A549 (cell line): Measurements from ENCODE around the gene STAC. TPM values are rescaled to one million over a fixed set of nuclear protein-coding genes. Genes with fewer than 3 reads are reported as not detected.

Experiments
- ATAC-seq, 2 experiments: fragments of 200-7000 bp in 1 of 2; fragments of >200 bp in 1 of 2; cut with Nextera tagmentation in 1 of 2; cut with Tn5 transposase in 1 of 2; 3 replicates each; pipeline versions ENCODE4 v1.8.0 to v1.9.1; 2018 to 2020; ENCODE audit warnings: mild to moderate bottlenecking in 1 of 2, moderate library complexity in 1 of 2
- CTCF ChIA-PET: fragments of 300-600 bp; sonication (Branson Sonifier 250); formaldehyde crosslinking; extraction: SDS; loops from one replicate; lab custom pipeline; 2021; ENCODE audit warnings: antibody characterized with exemption, inconsistent platforms; lab: Yijun Ruan, JAX
- POLR2A ChIA-PET: fragments of 350-600 bp; formaldehyde crosslinking; extraction: SDS; loops from one replicate; lab custom pipeline; 2021; ENCODE audit warnings: antibody characterized with exemption, inconsistent platforms; lab: Yijun Ruan, JAX
- DNase-seq, 2 experiments: peaks; one replicate each; pipeline versions ENCODE4 v3.0.0 to v3.0.0-alpha.2; 2011 to 2016; ENCODE audit warnings: low read depth in 1 of 2, low spot score in 1 of 2
- FAIRE-seq: peaks from 2 replicates; lab custom pipeline; 2011; peaks lifted over from hg19 to GRCh38; lab: Jason Lieb, UNC
- H3K27ac ChIP-seq, 2 experiments: fragments of >200 bp; sonication (Bioruptor Twin); formaldehyde crosslinking; 3 replicates each; pipeline ENCODE4 v1.5.1; 2016 to 2017
- H3K4me1 ChIP-seq: fragments of >200 bp; sonication (Bioruptor Twin); formaldehyde crosslinking; 3 replicates; pipeline ENCODE4 v1.6.1; 2016
- H3K4me2 ChIP-seq: fragments of >200 bp; sonication (Bioruptor Twin); formaldehyde crosslinking; 3 replicates; pipeline ENCODE4 v1.6.1; 2016
- H3K4me3 ChIP-seq: fragments of >200 bp; sonication (Bioruptor Twin); formaldehyde crosslinking; 3 replicates; pipeline ENCODE4 v1.5.1; 2016
- H3K9me3 ChIP-seq: fragments of >200 bp; sonication (Bioruptor Twin); formaldehyde crosslinking; 3 replicates; pipeline ENCODE4 v1.6.1; 2016
- CBX2 ChIP-seq: fragments of 200-600 bp; sonication (generic); IDR thresholded peaks from 2 replicates; pipeline ENCODE4 v1.6.1; 2016; ENCODE audit warnings: low read depth, mild to moderate bottlenecking, borderline replicate concordance
- CHD2 ChIP-seq: fragments of 150-350 bp; IDR thresholded peaks from 2 replicates; pipeline ENCODE4 v1.6.1; 2014; ENCODE audit warnings: low read length; ENCODE audit not compliant: partially characterized antibody
- CHD4 ChIP-seq: fragments of 200-600 bp; sonication (generic); IDR thresholded peaks from 2 replicates; pipeline ENCODE4 v1.6.1; 2016; ENCODE audit warnings: antibody characterized with exemption, mild to moderate bottlenecking, borderline replicate concordance
- ELK1 ChIP-seq: fragments of 150-350 bp; IDR thresholded peaks from 2 replicates; pipeline ENCODE4 v1.6.1; 2014; ENCODE audit warnings: low read depth, mild to moderate bottlenecking, low read length
- FOSB ChIP-seq: fragments of 250-450 bp; sonication (Bioruptor Pico); IDR thresholded peaks from 2 replicates; pipeline ENCODE4 v1.5.0; 2020; ENCODE audit warnings: mild to moderate bottlenecking, moderate library complexity
- FOXS1 ChIP-seq: fragments of 250-450 bp; sonication (Bioruptor Pico); IDR thresholded peaks from 2 replicates; pipeline ENCODE4 v1.5.0; 2020; ENCODE audit warnings: mild to moderate bottlenecking, moderate library complexity
- GATA3 ChIP-seq: IDR thresholded peaks from 2 replicates; pipeline ENCODE4 v1.6.1; 2012; ENCODE audit warnings: borderline replicate concordance
- HES2 ChIP-seq: fragments of >200 bp; sonication (Bioruptor Twin); formaldehyde crosslinking; IDR thresholded peaks from 2 replicates; pipeline ENCODE4 v1.6.1; 2016
- HEYL ChIP-seq: fragments of 250-450 bp; sonication (Bioruptor Pico); IDR thresholded peaks from 2 replicates; pipeline ENCODE4 v1.8.0; 2021; ENCODE audit warnings: mild to moderate bottlenecking, moderate library complexity
- HMGXB4 ChIP-seq: fragments of 250-450 bp; sonication (Bioruptor Pico); IDR thresholded peaks from 2 replicates; pipeline ENCODE4 v1.5.0; 2021; ENCODE audit warnings: mild to moderate bottlenecking, moderate library complexity, borderline replicate concordance
- HOXA7 ChIP-seq: fragments of 250-450 bp; sonication (Bioruptor Pico); IDR thresholded peaks from 2 replicates; pipeline ENCODE4 v1.5.0; 2020; ENCODE audit warnings: mild to moderate bottlenecking, moderate library complexity
- HOXB13 ChIP-seq: fragments of 250-450 bp; sonication (Bioruptor Pico); IDR thresholded peaks from 2 replicates; pipeline ENCODE4 v1.5.0; 2020; ENCODE audit warnings: low read depth, mild to moderate bottlenecking, moderate library complexity
- HOXB5 ChIP-seq: fragments of 250-450 bp; sonication (Bioruptor Pico); IDR thresholded peaks from 2 replicates; pipeline ENCODE4 v1.5.0; 2020; ENCODE audit warnings: mild to moderate bottlenecking, moderate library complexity
- NFE2L2 ChIP-seq: fragments of 150-350 bp; conservative IDR thresholded peaks from 2 replicates; pipeline ENCODE4 v1.6.1; 2014; ENCODE audit warnings: low read length
- NR3C1 ChIP-seq: fragments of >200 bp; sonication (Bioruptor Twin); formaldehyde crosslinking; IDR thresholded peaks from 3 replicates; pipeline ENCODE4 v1.6.1; 2017
- RAD21 ChIP-seq, 2 experiments: fragments of >200 bp in 1 of 2; sonication (Bioruptor Twin) in 1 of 2; formaldehyde crosslinking in 1 of 2; IDR thresholded peaks in 1 of 2; conservative IDR thresholded peaks in 1 of 2; 2 replicates in 1 of 2; 3 replicates in 1 of 2; pipeline ENCODE4 v1.6.1; 2012 to 2018; ENCODE audit warnings: inconsistent platforms in 1 of 2
- RARB ChIP-seq: fragments of 250-450 bp; sonication (Bioruptor Pico); IDR thresholded peaks from 2 replicates; pipeline ENCODE4 v1.8.0; 2021; ENCODE audit warnings: mild to moderate bottlenecking, moderate library complexity
- REST ChIP-seq: fragments of 200-600 bp; sonication (generic); IDR thresholded peaks from 2 replicates; pipeline ENCODE4 v1.6.1; 2016; ENCODE audit warnings: antibody characterized with exemption, mild to moderate bottlenecking, moderate library complexity
- SMC3 ChIP-seq: fragments of >200 bp; sonication (Bioruptor Twin); formaldehyde crosslinking; IDR thresholded peaks from 3 replicates; pipeline ENCODE4 v1.6.1; 2018; ENCODE audit warnings: inconsistent platforms
- ZC3H11A ChIP-seq: fragments of 450-650 bp; IDR thresholded peaks from 2 replicates; pipeline ENCODE4 v1.6.1; 2014; ENCODE audit warnings: antibody characterized with exemption, mild to moderate bottlenecking
- ZSCAN20 ChIP-seq: fragments of 250-450 bp; sonication (Bioruptor Pico); IDR thresholded peaks from 2 replicates; pipeline ENCODE4 v1.8.0; 2022; ENCODE audit warnings: mild to moderate bottlenecking, moderate library complexity
- WGBS: methylation state at CpG from one replicate; pipeline ENCODE4 v1.1.6; 2017; ENCODE audit errors: missing lambda C conversion rate; 5-methylcytosine and 5-hydroxymethylcytosine counted together
- polyA plus RNA-seq, 4 experiments: library from polyadenylated mRNA; depleted of rRNA in 3 of 4; stranded (reverse); fragments of >200 nt; fragmentation: RNase III in 1 of 4; extraction: RNeasy Plus Mini Kit Qiagen cat#74134 plus additional on column Dnase treatment in 1 of 4; gene quantifications; 2 replicates in 3 of 4; 3 replicates in 1 of 4; pipeline ENCODE4 v1.2.3, GENCODE V29; 2011 to 2017
- TF ChIP-seq, protein P1 (sequence below): IDR thresholded peaks from 2 replicates; pipeline ENCODE4 v1.6.1; 2012
- TF ChIP-seq, protein P2 (sequence below): IDR thresholded peaks from 2 replicates; pipeline ENCODE4 v1.6.1; 2012; ENCODE audit warnings: low read depth, borderline replicate concordance

STAC gene
- polyA plus RNA-seq, 2 of the 4 experiments (the other 2 are of a cell fraction) = 2.2 to 3.4 TPM

GRCh38 chr3:36480911-36481648 lies 100.8 kb downstream of the STAC start:
- POLR2A ChIA-PET = no interaction called here
- Histone ChIP-seq H3K9me3 (peaks cover 7% of the 10 kb centered on the region; the same call in 1 of the 3 replicates), H3K4me1 (no peaks in the 10 kb centered on the region), H3K27ac (no peak overlapping the region), H3K4me3 (no peak overlapping the region), H3K4me2 (no peak overlapping the region)
- CTCF ChIA-PET = no interaction called here
- ATAC-seq (no peak), DNase-seq (no peak), FAIRE-seq (no peak)
- WGBS = 9% methylated on average over 2 of the region's 2 CpGs
- TF ChIP-seq, protein P1, sequence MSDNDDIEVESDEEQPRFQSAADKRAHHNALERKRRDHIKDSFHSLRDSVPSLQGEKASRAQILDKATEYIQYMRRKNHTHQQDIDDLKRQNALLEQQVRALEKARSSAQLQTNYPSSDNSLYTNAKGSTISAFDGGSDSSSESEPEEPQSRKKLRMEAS = no peak
- TF ChIP-seq HOXA7 (CRISPR knock-in tag) (no peak), FOSB (CRISPR knock-in tag) (no peak), CHD2 (no peak), ZSCAN20 (CRISPR knock-in tag) (no peak), REST (no peak), HOXB13 (CRISPR knock-in tag) (no peak), RAD21 (conservative IDR thresholded peaks at IDR 0.05 in 1 of 2, IDR thresholded peaks at IDR 0.05 in 1 of 2) (no peak), ELK1 (no peak), HMGXB4 (CRISPR knock-in tag) (no peak), FOXS1 (CRISPR knock-in tag) (no peak), NR3C1 (no peak), NFE2L2 (no peak)

DNA sequence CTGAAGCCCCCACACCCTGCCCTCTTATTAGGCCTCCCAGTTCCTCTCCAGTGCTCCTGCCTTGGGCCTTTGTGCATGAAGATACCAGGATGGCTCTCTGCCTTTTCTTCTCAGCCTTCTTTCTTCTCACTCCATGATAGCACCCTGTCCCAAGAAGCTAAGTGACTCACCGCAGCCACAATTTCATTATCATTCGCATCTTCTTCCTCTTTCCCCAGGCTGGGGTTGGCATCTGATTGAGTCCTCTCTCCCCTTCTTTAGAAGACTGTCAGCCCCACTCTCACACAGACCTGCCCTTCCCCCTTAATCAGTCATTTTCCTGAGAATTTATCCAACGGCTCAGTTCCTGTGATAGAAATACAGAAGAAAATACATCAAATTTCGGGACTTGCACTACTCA lies 102.0 kb downstream of the STAC start:
- H3K9me3 ChIP-seq = peaks cover 7% of the 10 kb centered on the region; the same call in 1 of the 3 replicates
- 50% methylated on average over 4 of the region's 4 CpGs for WGBS
- CTCF ChIA-PET = no interaction called here

More for the DNA sequence above, 102.0 kb downstream of the STAC start:
- Histone ChIP-seq H3K4me2 (no peak overlapping the region), H3K4me1 (no peaks in the 10 kb centered on the region), H3K4me3 (no peak overlapping the region), H3K27ac (no peak overlapping the region)
- POLR2A ChIA-PET = no interaction called here
- no peak for ATAC-seq
- no peak for FAIRE-seq
- TF ChIP-seq HEYL (CRISPR knock-in tag) = no peak
- no peak for TF ChIP-seq CHD4
- TF ChIP-seq HES2 = no peak
- TF ChIP-seq, protein P2, sequence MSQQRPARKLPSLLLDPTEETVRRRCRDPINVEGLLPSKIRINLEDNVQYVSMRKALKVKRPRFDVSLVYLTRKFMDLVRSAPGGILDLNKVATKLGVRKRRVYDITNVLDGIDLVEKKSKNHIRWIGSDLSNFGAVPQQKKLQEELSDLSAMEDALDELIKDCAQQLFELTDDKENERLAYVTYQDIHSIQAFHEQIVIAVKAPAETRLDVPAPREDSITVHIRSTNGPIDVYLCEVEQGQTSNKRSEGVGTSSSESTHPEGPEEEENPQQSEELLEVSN = no peak
- no peak for TF ChIP-seq SMC3
- TF ChIP-seq FOSB (CRISPR knock-in tag) = no peak
- no peak for TF ChIP-seq GATA3
- no peak for TF ChIP-seq HOXB5
- no peak for TF ChIP-seq RARB (CRISPR knock-in tag)
- TF ChIP-seq ELK1 = no peak
- TF ChIP-seq CBX2 = no peak
- no peak for TF ChIP-seq ZC3H11A
- DNase-seq = no peak
